HepG2 (cell line): ENCODE data around the gene DCAF7. TPM values are rescaled to one million over a fixed set of nuclear protein-coding genes. Genes with fewer than 3 reads are reported as not detected.

ENCODE experiments used
- ADNP ChIP-seq: sonication (generic); formaldehyde crosslinking; IDR thresholded peaks from 2 replicates; pipeline ENCODE4 v1.4.0; 2020; ENCODE audit warnings: missing genetic modification reagents
- AHR ChIP-seq: IDR thresholded peaks from 2 replicates; pipeline ENCODE4 v1.6.1; 2018; ENCODE audit warnings: missing genetic modification reagents, missing compliant biosample characterization
- BCL6 ChIP-seq: IDR thresholded peaks from 2 replicates; pipeline ENCODE4 v1.6.1; 2016; ENCODE audit warnings: missing genetic modification reagents, missing compliant biosample characterization
- HMG20A ChIP-seq: IDR thresholded peaks from 2 replicates; pipeline ENCODE4 v1.6.1; 2016; ENCODE audit warnings: borderline replicate concordance
- KAT8 ChIP-seq: IDR thresholded peaks from 2 replicates; pipeline ENCODE4 v1.6.1; 2016; ENCODE audit warnings: missing genetic modification reagents, missing compliant biosample characterization
- KLF13 ChIP-seq: sonication (generic); formaldehyde crosslinking; IDR thresholded peaks from 2 replicates; pipeline ENCODE4 v1.4.0; 2020; ENCODE audit warnings: mild to moderate bottlenecking, missing genetic modification reagents
- KLF6 ChIP-seq: IDR thresholded peaks from 2 replicates; pipeline ENCODE4 v1.8.0; 2016; ENCODE audit warnings: missing biosample characterization, missing genetic modification reagents
- PCBP1 ChIP-seq: fragments of 200-400 bp; formaldehyde crosslinking; IDR thresholded peaks from 2 replicates; pipeline ENCODE4 v1.6.1; 2017; ENCODE audit warnings: mild to moderate bottlenecking, low read depth, low read length, borderline replicate concordance
- RBM22 ChIP-seq: fragments of 200-400 bp; formaldehyde crosslinking; optimal IDR thresholded peaks from 2 replicates; pipeline ENCODE3; 2017; ENCODE audit warnings: mild to moderate bottlenecking, low read length, moderate library complexity
- RNF2 ChIP-seq: fragments of 450-650 bp; conservative IDR thresholded peaks from 2 replicates; pipeline ENCODE4 v1.6.1; 2016; ENCODE audit warnings: low read depth
- TAF1 ChIP-seq: sonication (generic); formaldehyde crosslinking; IDR thresholded peaks from 2 replicates; pipeline ENCODE4 v1.4.0; 2020; ENCODE audit warnings: missing genetic modification reagents
- YEATS4 ChIP-seq: sonication (generic); formaldehyde crosslinking; IDR thresholded peaks from 2 replicates; pipeline ENCODE4 v1.4.0; 2020; ENCODE audit warnings: missing genetic modification reagents, borderline replicate concordance
- ZFP36 ChIP-seq: fragments of 150-350 bp; IDR thresholded peaks from 2 replicates; pipeline ENCODE4 v1.6.1; 2018; ENCODE audit warnings: borderline replicate concordance, low read length, low read depth; ENCODE audit not compliant: partially characterized antibody
- polyA plus RNA-seq, 8 experiments: library from polyadenylated mRNA; depleted of rRNA in 3 of 8; stranded (reverse) in 7 of 8; unstranded in 1 of 8; fragments of >200 nt; fragmentation: Illumina TruSeq in 4 of 8; extraction: Trizol in 4 of 8; gene quantifications; 2 replicates each; pipeline versions ENCODE4 v1.2.1 to v1.2.3, GENCODE V29; 2011 to 2016; ENCODE audit warnings: low read depth in 4 of 8, missing spikeins in 1 of 8, mixed read lengths in 1 of 8; ENCODE audit not compliant: insufficient read depth in 1 of 8
- total RNA-seq, 5 experiments: library from RNA; depleted of rRNA; stranded (reverse); fragments of >200 nt; fragmentation: Illumina TruSeq; extraction: Trizol; gene quantifications; 2 replicates each; pipeline ENCODE4 v1.2.3, GENCODE V29; 2016; ENCODE audit warnings: low read depth in 1 of 5
- TF ChIP-seq, protein P1 (sequence below): IDR thresholded peaks from 2 replicates; pipeline ENCODE4 v1.6.1; 2016
- TF ChIP-seq, protein P2 (sequence below): sonication (generic); formaldehyde crosslinking; IDR thresholded peaks from 2 replicates; pipeline ENCODE4 v1.4.0; 2020; ENCODE audit warnings: missing genetic modification reagents, borderline replicate concordance
- TF ChIP-seq, protein P3 (sequence below): sonication (generic); formaldehyde crosslinking; IDR thresholded peaks from 2 replicates; pipeline ENCODE4 v1.9.0; 2021; ENCODE audit warnings: missing genetic modification reagents, borderline replicate concordance
- TF ChIP-seq, protein P4 (sequence below): sonication (generic); formaldehyde crosslinking; IDR thresholded peaks from 2 replicates; pipeline ENCODE4 v1.4.0; 2020; ENCODE audit warnings: missing genetic modification reagents
- TF ChIP-seq, protein P5 (sequence below): IDR thresholded peaks from 2 replicates; pipeline ENCODE4 v1.6.1; 2016; ENCODE audit warnings: control low read depth

The DCAF7 gene
- total and polyA plus RNA-seq, 2 of the 13 experiments (the other 11 are each of a cell fraction or from before 2014, with no cell fraction given): 55.2 to 73.4 TPM

DNA sequence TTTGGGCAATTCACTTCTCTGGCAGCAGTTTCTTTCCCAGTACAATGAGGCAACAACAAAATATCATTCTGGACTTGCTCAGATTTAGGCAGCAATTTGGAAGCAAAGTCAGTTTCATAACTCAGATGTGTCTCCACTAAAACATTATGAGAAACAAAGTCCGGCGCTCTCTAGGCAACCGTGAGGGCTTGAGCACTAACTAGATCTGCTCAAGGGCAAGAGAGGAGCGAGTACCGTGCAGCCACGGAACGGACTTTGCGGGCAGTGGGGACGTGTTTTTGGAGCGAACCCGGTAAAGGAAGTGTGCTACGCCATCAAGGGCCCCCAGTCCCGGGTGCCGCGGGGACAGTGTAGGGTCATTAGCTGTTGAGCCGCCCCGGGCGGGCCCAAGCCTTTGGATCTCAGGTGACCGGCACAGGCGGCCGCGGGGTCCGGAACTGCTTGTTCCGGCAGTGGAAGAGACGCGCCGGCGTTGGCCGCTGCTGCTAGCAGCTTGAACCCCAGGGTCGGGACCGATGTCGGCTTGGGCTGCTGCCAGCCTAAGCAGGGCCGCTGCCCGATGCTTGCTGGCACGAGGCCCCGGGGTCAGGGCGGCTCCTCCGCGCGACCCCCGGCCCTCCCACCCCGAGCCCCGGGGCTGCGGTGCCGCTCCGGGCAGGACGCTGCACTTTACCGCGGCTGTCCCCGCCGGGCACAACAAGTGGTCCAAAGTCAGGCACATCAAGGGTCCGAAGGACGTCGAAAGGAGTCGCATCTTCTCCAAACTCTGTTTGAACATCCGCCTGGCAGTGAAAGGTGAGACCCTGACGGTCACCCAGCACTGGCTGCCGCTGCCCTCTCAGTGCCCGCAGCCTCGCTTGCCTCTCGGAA is 50.5 kb downstream of the DCAF7 start, which contains the start of gene TACO1 (continued):
- TF ChIP-seq, protein P1, sequence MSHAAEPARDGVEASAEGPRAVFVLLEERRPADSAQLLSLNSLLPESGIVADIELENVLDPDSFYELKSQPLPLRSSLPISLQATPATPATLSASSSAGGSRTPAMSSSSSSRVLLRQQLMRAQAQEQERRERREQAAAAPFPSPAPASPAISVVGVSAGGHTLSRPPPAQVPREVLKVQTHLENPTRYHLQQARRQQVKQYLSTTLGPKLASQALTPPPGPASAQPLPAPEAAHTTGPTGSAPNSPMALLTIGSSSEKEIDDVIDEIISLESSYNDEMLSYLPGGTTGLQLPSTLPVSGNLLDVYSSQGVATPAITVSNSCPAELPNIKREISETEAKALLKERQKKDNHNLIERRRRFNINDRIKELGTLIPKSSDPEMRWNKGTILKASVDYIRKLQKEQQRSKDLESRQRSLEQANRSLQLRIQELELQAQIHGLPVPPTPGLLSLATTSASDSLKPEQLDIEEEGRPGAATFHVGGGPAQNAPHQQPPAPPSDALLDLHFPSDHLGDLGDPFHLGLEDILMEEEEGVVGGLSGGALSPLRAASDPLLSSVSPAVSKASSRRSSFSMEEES (CRISPR knock-in tag): peak; percentile 90
- TF ChIP-seq PCBP1: 0 out of 2 replicates have a peak, but pooled peaks have one; percentile 77
- TF ChIP-seq, protein P2, sequence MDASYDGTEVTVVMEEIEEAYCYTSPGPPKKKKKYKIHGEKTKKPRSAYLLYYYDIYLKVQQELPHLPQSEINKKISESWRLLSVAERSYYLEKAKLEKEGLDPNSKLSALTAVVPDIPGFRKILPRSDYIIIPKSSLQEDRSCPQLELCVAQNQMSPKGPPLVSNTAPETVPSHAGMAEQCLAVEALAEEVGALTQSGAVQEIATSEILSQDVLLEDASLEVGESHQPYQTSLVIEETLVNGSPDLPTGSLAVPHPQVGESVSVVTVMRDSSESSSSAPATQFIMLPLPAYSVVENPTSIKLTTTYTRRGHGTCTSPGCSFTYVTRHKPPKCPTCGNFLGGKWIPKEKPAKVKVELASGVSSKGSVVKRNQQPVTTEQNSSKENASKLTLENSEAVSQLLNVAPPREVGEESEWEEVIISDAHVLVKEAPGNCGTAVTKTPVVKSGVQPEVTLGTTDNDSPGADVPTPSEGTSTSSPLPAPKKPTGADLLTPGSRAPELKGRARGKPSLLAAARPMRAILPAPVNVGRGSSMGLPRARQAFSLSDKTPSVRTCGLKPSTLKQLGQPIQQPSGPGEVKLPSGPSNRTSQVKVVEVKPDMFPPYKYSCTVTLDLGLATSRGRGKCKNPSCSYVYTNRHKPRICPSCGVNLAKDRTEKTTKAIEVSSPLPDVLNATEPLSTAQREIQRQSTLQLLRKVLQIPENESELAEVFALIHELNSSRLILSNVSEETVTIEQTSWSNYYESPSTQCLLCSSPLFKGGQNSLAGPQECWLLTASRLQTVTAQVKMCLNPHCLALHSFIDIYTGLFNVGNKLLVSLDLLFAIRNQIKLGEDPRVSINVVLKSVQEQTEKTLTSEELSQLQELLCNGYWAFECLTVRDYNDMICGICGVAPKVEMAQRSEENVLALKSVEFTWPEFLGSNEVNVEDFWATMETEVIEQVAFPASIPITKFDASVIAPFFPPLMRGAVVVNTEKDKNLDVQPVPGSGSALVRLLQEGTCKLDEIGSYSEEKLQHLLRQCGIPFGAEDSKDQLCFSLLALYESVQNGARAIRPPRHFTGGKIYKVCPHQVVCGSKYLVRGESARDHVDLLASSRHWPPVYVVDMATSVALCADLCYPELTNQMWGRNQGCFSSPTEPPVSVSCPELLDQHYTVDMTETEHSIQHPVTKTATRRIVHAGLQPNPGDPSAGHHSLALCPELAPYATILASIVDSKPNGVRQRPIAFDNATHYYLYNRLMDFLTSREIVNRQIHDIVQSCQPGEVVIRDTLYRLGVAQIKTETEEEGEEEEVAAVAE (CRISPR knock-in tag): peak; percentile 91
- TF ChIP-seq TAF1 (CRISPR knock-in tag): peak; percentile 97
- TF ChIP-seq YEATS4 (CRISPR knock-in tag): peak; percentile 99
- TF ChIP-seq BCL6 (CRISPR knock-in tag): peak; percentile 88
- TF ChIP-seq, protein P3, sequence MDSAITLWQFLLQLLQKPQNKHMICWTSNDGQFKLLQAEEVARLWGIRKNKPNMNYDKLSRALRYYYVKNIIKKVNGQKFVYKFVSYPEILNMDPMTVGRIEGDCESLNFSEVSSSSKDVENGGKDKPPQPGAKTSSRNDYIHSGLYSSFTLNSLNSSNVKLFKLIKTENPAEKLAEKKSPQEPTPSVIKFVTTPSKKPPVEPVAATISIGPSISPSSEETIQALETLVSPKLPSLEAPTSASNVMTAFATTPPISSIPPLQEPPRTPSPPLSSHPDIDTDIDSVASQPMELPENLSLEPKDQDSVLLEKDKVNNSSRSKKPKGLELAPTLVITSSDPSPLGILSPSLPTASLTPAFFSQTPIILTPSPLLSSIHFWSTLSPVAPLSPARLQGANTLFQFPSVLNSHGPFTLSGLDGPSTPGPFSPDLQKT (CRISPR knock-in tag): peak; percentile 77; the same call in 1 of the 2 replicates
- peak; percentile 90 for TF ChIP-seq RBM22
- peak; percentile 79; the same call in 1 of the 2 replicates for TF ChIP-seq KLF6 (CRISPR knock-in tag)
- peak; percentile 75; the same call in 1 of the 2 replicates for TF ChIP-seq RNF2
- TF ChIP-seq, protein P4, sequence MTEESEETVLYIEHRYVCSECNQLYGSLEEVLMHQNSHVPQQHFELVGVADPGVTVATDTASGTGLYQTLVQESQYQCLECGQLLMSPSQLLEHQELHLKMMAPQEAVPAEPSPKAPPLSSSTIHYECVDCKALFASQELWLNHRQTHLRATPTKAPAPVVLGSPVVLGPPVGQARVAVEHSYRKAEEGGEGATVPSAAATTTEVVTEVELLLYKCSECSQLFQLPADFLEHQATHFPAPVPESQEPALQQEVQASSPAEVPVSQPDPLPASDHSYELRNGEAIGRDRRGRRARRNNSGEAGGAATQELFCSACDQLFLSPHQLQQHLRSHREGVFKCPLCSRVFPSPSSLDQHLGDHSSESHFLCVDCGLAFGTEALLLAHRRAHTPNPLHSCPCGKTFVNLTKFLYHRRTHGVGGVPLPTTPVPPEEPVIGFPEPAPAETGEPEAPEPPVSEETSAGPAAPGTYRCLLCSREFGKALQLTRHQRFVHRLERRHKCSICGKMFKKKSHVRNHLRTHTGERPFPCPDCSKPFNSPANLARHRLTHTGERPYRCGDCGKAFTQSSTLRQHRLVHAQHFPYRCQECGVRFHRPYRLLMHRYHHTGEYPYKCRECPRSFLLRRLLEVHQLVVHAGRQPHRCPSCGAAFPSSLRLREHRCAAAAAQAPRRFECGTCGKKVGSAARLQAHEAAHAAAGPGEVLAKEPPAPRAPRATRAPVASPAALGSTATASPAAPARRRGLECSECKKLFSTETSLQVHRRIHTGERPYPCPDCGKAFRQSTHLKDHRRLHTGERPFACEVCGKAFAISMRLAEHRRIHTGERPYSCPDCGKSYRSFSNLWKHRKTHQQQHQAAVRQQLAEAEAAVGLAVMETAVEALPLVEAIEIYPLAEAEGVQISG (CRISPR knock-in tag): peak; percentile 97
- TF ChIP-seq ZFP36: no peak
- TF ChIP-seq KLF13 (CRISPR knock-in tag): peak; percentile 97; the same call in 1 of the 2 replicates
- TF ChIP-seq ADNP (CRISPR knock-in tag): 0 out of 2 replicates have a peak, but pooled peaks have one; percentile 63
- TF ChIP-seq, protein P5, sequence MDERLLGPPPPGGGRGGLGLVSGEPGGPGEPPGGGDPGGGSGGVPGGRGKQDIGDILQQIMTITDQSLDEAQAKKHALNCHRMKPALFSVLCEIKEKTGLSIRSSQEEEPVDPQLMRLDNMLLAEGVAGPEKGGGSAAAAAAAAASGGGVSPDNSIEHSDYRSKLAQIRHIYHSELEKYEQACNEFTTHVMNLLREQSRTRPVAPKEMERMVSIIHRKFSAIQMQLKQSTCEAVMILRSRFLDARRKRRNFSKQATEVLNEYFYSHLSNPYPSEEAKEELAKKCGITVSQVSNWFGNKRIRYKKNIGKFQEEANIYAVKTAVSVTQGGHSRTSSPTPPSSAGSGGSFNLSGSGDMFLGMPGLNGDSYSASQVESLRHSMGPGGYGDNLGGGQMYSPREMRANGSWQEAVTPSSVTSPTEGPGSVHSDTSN (CRISPR knock-in tag): no peak
- TF ChIP-seq HMG20A: peak; percentile 25; the same call in 1 of the 2 replicates
- peak; percentile 99 for TF ChIP-seq AHR (CRISPR knock-in tag)
- TF ChIP-seq KAT8 (CRISPR knock-in tag): peak; percentile 100
